Measurements from ENCODE around the gene ZSCAN20. TPM values are rescaled to one million over a fixed set of nuclear protein-coding genes. Genes with fewer than 3 reads are reported as not detected.

ZSCAN20 gene
- total and polyA plus RNA-seq, 2 experiments from 2014 or later: 0.91 to 4.9 TPM

DNA sequence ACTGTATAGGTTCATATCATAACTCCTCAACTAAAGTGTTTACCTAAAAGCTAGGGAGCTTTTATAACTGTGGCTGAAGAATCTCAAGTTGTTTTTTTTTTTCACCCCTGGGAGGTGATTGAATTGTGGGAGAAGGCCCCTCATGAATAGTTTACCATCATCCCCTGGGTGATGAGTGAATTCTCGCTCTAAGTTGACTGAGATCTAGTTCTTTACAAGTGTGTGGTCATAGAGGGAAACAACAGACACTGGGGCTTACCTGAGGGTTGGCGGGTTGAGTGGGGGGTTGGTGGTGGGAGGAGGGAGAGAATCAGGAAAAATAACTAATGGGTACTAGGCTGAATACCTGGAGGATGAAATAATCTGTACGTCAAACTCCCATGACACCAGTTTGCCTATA is 7.9 kb upstream of the ZSCAN20 start:
- Mint-ChIP-seq H3K9me3 (no peaks in the 10 kb centered on the region), H3K27ac (no peak overlapping the region), H3K36me3 (ENCODE audit: low read depth) (no peaks in the 10 kb centered on the region), H3K4me1 (no peaks in the 10 kb centered on the region; the same call in 2 of the 3 replicates), H3K4me3 (no peak overlapping the region), H3K27me3 (ENCODE audit: insufficient read depth, low read depth, poor library complexity) (peaks cover 7% of the 10 kb centered on the region)
- ATAC-seq (no peak), DNase-seq (ENCODE audit: low spot score) (no peak)
- TF ChIP-seq POLR2AphosphoS5 (IDR thresholded peaks at IDR 0.05; ENCODE audit: low read depth): no peak
- no peak for TF ChIP-seq EZH2 (IDR thresholded peaks at IDR 0.05; ENCODE audit: low read depth, unreplicated experiment)
- TF ChIP-seq NANOG (IDR thresholded peaks at IDR 0.05; ENCODE audit: borderline replicate concordance): no peak
- TF ChIP-seq JUNB (IDR thresholded peaks at IDR 0.05; ENCODE audit: unreplicated experiment): no peak
- H4K20me1 ChIP-seq (replicated peaks; ENCODE audit: insufficient read depth): no peaks in the 10 kb centered on the region
- H3K4me3 ChIP-seq: no peak overlapping the region
- 0 out of 2 replicates have a peak, but pooled peaks cover 3% of the 10 kb centered on the region for H3K27me3 ChIP-seq (ENCODE audit: insufficient read depth)
- no peaks in the 10 kb centered on the region for H3F3A ChIP-seq (replicated peaks; ENCODE audit: low read depth)
- H3K4me1 ChIP-seq (ENCODE audit: insufficient read depth): no peaks in the 10 kb centered on the region; the same call in 1 of the 2 replicates
- H2AFZ ChIP-seq: no peak overlapping the region
- H3K36me3 ChIP-seq (ENCODE audit: insufficient read depth): no peaks in the 10 kb centered on the region
- no peaks in the 10 kb centered on the region for H3K79me2 ChIP-seq (replicated peaks; ENCODE audit: insufficient read depth)
- no peaks in the 10 kb centered on the region for H3K9me2 ChIP-seq (ENCODE audit: insufficient read depth)
- H3K27ac ChIP-seq (ENCODE audit: low read depth): no peak overlapping the region
- H3K4me2 ChIP-seq: no peak overlapping the region

DNA sequence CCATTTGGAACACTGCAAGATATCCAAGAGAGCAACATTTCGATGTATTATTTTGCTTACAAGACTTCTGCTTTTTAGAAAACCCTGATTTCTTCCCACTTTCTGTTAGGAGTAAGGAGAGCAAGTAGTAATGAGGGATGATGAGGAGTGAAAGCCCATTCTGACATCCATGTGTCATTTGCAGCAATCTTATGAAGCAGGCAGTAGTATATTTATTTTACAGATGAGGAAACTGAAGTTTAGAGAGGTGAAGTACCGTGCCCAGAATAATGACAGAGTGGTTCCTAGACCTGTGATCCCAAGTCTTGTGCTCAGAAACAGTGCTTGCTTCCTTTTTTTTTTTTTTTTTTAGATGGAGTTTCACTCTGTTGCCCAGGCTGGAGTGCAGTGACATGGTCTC is 7.1 kb upstream of the ZSCAN20 start:
- H3K79me2 ChIP-seq (replicated peaks; ENCODE audit: insufficient read depth): no peaks in the 10 kb centered on the region
- no peaks in the 10 kb centered on the region for H3K9me2 ChIP-seq (ENCODE audit: insufficient read depth)
- Mint-ChIP-seq H3K4me3 (no peak overlapping the region), H3K27me3 (ENCODE audit: insufficient read depth, low read depth, poor library complexity) (peaks cover 6% of the 10 kb centered on the region), H3K27ac (no peak overlapping the region), H3K36me3 (ENCODE audit: low read depth) (no peaks in the 10 kb centered on the region), H3K9me3 (no peaks in the 10 kb centered on the region), H3K4me1 (no peaks in the 10 kb centered on the region; the same call in 2 of the 3 replicates)
- DNase-seq (ENCODE audit: low spot score) (no peak), ATAC-seq (no peak)
- H3K27me3 ChIP-seq (ENCODE audit: insufficient read depth): 0 out of 2 replicates have a peak, but pooled peaks cover 3% of the 10 kb centered on the region
- H4K20me1 ChIP-seq (replicated peaks; ENCODE audit: insufficient read depth): no peaks in the 10 kb centered on the region
- H3K4me1 ChIP-seq (ENCODE audit: insufficient read depth): no peaks in the 10 kb centered on the region; the same call in 1 of the 2 replicates
- H3F3A ChIP-seq (replicated peaks; ENCODE audit: low read depth): no peaks in the 10 kb centered on the region
- H3K36me3 ChIP-seq (ENCODE audit: insufficient read depth): no peaks in the 10 kb centered on the region
- no peak overlapping the region for H3K4me2 ChIP-seq
- H2AFZ ChIP-seq: no peak overlapping the region
- H3K27ac ChIP-seq (ENCODE audit: low read depth): no peak overlapping the region
- no peak overlapping the region for H3K4me3 ChIP-seq
- TF ChIP-seq NANOG (IDR thresholded peaks at IDR 0.05; ENCODE audit: borderline replicate concordance) (no peak), STAT1 (IDR thresholded peaks at IDR 0.05; ENCODE audit: unreplicated experiment) (no peak), ZNF331 (CRISPR knock-in tag; IDR thresholded peaks at IDR 0.05; ENCODE audit: low read depth) (no peak), JUNB (IDR thresholded peaks at IDR 0.05; ENCODE audit: unreplicated experiment) (no peak)
- TF ChIP-seq, protein P1, sequence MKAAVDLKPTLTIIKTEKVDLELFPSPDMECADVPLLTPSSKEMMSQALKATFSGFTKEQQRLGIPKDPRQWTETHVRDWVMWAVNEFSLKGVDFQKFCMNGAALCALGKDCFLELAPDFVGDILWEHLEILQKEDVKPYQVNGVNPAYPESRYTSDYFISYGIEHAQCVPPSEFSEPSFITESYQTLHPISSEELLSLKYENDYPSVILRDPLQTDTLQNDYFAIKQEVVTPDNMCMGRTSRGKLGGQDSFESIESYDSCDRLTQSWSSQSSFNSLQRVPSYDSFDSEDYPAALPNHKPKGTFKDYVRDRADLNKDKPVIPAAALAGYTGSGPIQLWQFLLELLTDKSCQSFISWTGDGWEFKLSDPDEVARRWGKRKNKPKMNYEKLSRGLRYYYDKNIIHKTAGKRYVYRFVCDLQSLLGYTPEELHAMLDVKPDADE (IDR thresholded peaks at IDR 0.05): no peak
- TF ChIP-seq, protein P2, sequence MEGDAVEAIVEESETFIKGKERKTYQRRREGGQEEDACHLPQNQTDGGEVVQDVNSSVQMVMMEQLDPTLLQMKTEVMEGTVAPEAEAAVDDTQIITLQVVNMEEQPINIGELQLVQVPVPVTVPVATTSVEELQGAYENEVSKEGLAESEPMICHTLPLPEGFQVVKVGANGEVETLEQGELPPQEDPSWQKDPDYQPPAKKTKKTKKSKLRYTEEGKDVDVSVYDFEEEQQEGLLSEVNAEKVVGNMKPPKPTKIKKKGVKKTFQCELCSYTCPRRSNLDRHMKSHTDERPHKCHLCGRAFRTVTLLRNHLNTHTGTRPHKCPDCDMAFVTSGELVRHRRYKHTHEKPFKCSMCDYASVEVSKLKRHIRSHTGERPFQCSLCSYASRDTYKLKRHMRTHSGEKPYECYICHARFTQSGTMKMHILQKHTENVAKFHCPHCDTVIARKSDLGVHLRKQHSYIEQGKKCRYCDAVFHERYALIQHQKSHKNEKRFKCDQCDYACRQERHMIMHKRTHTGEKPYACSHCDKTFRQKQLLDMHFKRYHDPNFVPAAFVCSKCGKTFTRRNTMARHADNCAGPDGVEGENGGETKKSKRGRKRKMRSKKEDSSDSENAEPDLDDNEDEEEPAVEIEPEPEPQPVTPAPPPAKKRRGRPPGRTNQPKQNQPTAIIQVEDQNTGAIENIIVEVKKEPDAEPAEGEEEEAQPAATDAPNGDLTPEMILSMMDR (conservative IDR thresholded peaks at IDR 0.05; ENCODE audit: low read depth in 2 of 2): no peak
- TF ChIP-seq, protein P3, sequence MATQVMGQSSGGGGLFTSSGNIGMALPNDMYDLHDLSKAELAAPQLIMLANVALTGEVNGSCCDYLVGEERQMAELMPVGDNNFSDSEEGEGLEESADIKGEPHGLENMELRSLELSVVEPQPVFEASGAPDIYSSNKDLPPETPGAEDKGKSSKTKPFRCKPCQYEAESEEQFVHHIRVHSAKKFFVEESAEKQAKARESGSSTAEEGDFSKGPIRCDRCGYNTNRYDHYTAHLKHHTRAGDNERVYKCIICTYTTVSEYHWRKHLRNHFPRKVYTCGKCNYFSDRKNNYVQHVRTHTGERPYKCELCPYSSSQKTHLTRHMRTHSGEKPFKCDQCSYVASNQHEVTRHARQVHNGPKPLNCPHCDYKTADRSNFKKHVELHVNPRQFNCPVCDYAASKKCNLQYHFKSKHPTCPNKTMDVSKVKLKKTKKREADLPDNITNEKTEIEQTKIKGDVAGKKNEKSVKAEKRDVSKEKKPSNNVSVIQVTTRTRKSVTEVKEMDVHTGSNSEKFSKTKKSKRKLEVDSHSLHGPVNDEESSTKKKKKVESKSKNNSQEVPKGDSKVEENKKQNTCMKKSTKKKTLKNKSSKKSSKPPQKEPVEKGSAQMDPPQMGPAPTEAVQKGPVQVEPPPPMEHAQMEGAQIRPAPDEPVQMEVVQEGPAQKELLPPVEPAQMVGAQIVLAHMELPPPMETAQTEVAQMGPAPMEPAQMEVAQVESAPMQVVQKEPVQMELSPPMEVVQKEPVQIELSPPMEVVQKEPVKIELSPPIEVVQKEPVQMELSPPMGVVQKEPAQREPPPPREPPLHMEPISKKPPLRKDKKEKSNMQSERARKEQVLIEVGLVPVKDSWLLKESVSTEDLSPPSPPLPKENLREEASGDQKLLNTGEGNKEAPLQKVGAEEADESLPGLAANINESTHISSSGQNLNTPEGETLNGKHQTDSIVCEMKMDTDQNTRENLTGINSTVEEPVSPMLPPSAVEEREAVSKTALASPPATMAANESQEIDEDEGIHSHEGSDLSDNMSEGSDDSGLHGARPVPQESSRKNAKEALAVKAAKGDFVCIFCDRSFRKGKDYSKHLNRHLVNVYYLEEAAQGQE (IDR thresholded peaks at IDR 0.05; ENCODE audit: unreplicated experiment): no peak

All from GM23338 (cell line).